CD4-positive, alpha-beta T cell treated with Interleukin-21 for 1 hour (primary cell): ENCODE data around the gene CCNY.
"Not testable (repeated sequence)": the region's sequence is repeated elsewhere in the genome, so short reads cannot be mapped to it uniquely, and the experiment has no call there.

ENCODE experiments used
- DNase-seq: peaks from one replicate; pipeline ENCODE4 v3.0.0-alpha.2; 2020

CCNY gene

DNA sequence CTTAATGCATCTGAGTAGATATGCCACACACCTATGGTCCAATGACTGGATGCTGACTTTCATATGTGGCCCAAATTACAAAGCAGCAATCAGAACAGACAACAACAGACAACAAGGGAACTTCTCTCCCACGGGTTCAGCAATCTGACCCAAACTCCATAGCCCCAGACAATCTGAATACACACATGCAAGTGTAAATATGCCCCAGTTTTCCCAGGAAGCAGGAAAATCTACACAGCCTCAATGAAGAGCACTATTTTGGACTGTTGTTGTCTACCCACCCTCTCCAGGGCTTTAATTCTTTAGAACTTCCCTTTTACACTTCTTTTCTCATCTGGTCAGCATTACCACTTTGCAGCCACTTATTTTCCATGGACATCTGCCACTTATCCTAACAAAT, 2.0 kb upstream of the CCNY start:
- no peak for DNase-seq

DNA sequence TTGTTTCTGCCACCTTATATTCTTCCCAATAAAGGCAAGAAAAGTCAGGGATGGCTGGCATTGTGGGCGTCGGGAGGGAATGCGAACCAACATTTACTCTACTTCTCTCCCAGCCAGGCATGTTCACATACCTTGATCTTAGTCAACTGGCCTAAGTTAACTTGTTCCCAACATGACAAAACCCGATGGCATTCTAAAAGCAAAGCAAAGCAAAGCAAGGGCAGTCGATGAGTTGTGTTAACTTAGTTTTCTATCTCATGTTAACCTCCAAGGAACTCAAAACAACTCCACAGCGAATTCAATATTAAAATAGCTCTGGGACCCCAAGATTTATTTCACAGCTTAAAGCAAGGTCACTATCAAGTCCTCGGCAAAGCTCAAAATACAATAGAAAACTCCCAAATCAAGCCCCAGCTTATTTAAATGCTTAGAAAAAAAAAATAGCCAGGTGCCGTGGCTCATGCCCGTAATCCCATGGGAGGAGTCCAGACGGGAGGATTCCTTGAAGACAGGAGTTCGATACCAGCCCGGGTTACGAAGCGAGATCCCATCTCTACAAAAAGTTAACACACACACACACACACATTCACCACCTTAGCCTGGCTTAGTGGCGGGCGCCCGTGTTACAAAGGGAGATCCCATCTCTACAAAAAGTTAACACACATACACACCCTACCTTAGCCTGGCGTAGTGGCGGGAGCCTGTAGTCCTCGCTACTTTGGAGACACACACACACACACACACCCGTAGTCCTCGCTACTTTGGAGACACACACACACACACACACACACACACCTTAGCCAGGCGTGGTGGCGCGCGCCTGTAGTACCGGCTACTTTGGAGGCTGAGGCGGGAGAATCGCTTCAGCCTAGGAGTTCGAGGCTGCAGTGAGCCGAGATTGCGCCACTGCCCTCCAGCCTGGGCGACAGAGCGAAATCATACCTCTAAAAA, 901 bp upstream of the CCNY start:
- DNase-seq = peak; percentile 50

GRCh38 chr10:35336921-35337823, 863 bp downstream of the CCNY start:
- DNase-seq = peak; percentile 25

DNA sequence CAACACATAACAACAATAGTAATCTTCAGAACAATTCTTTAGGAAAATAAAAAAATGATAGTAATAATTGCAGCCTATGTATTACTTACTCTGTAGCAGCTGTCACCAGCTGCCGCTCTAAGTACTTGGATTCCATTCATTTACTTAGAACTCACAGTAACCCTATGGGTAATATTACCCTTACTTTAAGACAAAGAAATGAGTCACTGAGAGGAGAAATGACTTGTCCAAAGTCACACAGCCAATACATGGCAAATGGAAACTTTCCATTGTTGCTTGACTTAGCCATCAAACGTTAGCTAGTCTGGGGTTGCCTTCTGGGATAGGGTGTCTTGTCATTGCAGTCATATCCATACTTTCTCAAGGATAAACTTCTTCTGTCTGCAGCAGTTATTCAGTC, 3.6 kb downstream of the CCNY start:
- no peak for DNase-seq

DNA sequence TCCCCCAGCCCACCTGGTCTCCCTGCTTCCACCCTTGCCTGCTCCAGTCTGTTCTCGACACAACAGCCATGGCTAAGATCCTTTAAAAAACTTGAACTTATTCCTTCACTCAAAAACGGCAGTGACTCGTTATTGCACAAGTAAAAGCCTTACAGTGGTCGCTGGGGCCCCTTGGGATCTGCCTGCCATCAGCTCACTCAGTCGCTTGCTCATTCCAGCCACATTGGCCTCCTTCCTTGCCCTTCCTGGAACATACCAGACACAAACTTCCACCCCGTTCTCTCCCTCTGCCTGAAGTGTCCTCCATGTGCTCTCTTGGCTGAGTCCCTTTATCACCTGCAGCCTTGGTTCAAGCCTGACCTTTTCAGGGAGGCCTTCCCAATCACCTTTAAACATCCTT, 4.7 kb downstream of the CCNY start:
- no peak for DNase-seq

DNA sequence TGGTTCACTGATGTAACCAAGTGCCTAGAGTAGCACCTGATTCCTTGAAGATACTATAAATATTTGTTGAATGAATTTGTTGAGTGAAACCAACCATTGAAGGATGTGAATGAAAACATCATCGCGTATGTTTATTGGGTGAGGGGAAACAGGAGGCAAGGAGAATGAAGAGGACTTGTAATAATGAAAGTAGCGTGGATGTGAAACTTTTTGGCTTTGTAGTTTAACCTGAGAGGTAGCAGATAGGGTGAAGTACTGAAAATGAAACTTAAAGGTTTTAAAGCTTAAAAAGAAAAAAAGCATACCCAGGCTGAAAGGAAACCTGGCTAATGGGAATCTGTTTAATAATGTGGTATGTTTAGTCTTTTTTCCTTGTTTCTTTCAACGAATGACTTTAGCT, 5.2 kb downstream of the CCNY start:
- peak; percentile 48 for DNase-seq

GRCh38 chr10:35342183-35342753, 6.0 kb downstream of the CCNY start:
- no peak for DNase-seq

GRCh38 chr10:35343739-35344138, 7.4 kb downstream of the CCNY start:
- no peak for DNase-seq

- no peak for DNase-seq
Observed at GRCh38 chr10:35345383-35345742, 9.1 kb downstream of the CCNY start.

DNA sequence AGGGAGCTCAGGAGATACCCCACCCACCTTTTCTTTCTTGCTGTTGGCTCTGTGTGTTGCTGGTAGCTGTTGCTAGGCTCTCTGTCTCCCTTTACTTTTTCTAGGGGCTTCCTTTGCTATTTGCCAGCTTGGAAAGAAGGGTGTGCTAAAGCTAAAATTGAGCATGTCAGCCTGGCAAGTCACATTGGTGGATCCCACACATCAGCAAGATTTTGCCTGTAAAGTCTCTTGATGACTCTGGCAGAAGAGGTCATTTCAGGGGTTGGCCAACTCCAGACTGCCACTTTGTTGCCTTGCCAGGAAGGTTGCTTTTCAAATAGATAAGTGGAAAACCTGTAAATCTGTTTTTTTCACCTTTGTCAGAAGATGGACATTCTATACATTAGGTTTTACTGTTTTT, 9.9 kb downstream of the CCNY start:
- no peak for DNase-seq

- DNase-seq = no peak
Observed at GRCh38 chr10:35347121-35347562, 10.8 kb downstream of the CCNY start.

DNA sequence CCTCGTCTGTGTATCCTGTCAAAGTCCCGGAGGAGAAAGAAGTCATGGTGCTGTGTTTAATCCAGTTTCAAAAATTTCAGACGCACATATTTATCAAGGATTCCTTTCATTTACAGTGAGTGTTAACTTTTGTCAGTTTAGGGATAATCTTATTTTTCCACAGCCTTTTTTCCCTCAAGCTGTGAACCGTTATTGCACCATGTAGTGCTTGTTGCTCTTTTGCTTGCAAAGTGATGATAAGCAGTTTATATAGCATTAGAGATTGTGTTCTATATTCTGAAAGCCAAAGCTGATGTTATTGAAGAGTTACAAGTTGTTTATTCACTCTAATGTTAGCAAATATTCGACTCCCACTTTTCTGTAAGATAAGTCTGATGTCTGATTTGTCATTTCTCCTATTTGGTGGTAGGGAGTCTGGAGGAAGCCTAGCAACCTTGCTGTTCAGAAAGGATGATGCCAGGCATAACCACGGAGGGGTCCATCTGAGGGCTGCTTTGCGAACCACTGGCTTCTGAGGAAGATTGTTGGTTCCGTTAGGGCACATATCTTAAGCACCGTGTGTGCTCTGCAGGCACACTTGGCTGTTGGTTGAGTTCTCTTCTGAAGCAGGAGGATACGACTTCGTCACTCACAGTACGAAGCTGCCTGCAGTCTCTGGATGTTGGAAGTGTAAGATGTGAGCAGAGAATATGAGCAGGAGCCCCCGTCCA, 11.7 kb downstream of the CCNY start:
- no peak for DNase-seq

DNA sequence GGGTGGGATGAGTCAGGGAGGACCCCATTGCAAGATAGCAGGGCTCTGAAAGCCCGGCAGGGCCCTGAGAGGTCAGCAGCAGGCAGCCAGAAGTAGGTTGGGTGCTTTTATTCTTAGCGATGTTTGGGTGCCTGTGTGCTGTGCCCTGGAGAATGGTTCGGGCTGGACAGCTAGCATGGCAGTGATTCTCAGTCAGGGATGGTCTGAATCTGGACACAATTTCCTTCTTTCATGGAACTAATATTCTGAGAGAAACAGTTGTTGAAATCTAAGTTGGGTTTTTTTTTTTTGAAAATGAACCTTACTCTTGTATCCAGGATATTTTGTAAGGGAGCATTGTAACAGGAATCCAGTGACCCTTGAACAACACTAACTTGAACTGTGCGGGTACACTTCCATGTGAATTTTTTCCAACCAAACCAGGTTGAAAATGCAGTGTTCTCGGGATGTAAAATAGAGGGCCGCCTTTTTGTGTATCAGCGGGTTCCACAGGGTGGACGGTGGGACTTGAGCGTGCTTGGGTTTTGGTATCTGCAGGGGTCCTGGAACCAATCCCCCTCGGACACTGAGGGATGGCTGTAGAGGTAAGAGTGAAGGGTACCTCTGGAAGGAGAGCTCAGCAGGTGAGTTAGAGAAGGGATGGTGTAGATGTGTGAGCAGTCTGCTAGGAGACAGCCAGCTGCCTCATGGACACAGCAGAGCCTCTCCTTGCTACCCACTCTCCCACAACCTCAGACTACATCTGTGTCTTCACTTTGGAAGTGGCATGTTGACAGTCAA, 12.5 kb downstream of the CCNY start:
- DNase-seq = no peak

- DNase-seq = no peak
Observed at GRCh38 chr10:35349389-35349915, 13.1 kb downstream of the CCNY start.

DNA sequence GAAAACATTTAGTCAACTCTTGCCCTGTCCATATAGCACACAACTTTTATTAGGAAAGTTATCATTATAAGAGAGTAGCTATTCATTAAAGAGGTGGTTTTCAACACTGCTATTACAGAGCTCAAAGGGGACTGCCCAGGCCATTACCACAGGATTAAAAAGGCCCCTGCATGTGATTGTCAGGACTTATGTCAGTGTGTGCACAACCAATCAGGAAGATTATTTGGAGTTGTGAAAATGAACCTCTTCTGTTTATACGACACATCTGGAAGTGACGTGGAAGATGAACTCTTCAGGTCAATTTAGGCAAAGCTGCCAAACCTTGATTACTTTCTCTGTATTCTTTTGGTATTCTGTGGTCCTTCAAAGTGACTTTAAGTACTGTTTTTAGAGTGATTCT, 14.7 kb downstream of the CCNY start:
- no peak for DNase-seq

GRCh38 chr10:35352097-35352496, 15.8 kb downstream of the CCNY start:
- no peak for DNase-seq

DNA sequence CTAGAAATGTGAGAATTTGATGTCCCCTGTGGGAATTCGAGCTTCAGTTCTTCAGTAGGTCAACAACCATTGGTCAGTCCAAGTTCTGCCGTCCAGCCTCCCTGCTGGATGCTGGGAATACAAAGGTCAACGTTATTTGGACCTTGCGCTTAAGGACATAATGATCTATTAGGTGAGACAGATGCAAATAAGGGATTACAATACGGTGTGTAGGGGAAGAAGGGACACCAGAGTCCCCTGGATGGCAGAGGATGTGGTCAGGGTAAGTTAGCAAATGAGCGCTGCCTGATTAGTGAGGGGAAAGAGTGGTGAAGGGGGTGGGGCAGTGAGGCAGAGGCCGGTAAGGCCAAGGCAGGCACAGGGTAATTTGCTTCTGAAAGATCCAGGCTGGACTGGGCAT, 16.2 kb downstream of the CCNY start:
- DNase-seq = peak; percentile 25

- DNase-seq = no peak
Observed at GRCh38 chr10:35353395-35353794, 17.1 kb downstream of the CCNY start.

- DNase-seq = no peak
Observed at GRCh38 chr10:35353805-35354204, 17.5 kb downstream of the CCNY start.

GRCh38 chr10:35354257-35354656, 17.9 kb downstream of the CCNY start:
- not testable (repeated sequence) for DNase-seq

DNA sequence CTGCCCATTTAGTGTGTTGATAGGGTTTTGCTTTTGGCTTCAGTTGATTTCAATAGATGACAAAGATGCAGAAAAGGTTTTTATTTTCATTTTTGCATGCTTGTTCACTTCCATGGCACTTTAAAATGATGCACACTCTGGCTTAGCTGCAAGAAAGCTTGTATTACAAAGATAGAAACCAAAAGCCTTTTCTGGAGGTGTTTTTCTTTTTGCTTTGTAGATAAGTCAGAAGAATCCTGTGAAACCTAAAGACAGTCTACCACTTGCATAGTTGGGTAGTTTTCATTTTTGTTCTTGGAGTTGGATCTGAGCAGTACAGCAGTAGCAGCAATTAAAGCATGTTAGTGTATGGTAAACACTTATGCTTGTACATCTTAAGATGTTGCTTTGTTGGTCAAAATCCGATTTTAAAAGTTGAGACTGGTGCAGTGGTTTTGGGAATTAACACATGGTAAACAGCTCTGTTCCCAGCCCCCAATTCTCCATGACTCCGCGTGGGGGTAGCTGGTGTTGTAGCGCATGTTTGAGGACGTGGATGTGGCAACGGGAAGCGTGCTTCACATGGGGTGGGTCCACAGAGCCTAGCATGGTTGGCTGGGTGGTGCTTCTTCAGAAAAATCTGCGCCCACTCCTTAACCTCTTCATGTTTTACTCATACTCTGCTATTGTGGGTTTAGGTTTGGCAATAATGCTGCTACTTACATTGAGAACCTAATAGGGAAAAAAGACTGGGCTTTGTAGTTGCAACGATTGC, 19.8 kb downstream of the CCNY start:
- DNase-seq = no peak
